PC-3 (cell line): ENCODE results near the gene LYPLA2. TPM values are rescaled to one million over a fixed set of nuclear protein-coding genes. Genes with fewer than 3 reads are reported as not detected.

Experiments used
- ATAC-seq: fragments of 200-7000 bp; cut with Tn5 transposase; 2 replicates; pipeline ENCODE4 v1.9.1; 2020; ENCODE audit warnings: mild to moderate bottlenecking, moderate library complexity
- BruUV-seq: library from RNA; stranded (reverse); fragments of 400-500 nt; replicated peaks from 2 replicates; lab custom pipeline; 2021; lab: Mats Ljungman, UMichigan
- CTCF ChIA-PET: fragments of 300-600 bp; sonication (Branson Sonifier 250); formaldehyde crosslinking; loops from one replicate; lab custom pipeline; 2022; ENCODE audit warnings: antibody characterized with exemption; lab: Charles Lee
- POLR2A ChIA-PET: fragments of 300-600 bp; sonication (Branson Sonifier 250); formaldehyde crosslinking; loops from one replicate; lab custom pipeline; 2022; ENCODE audit warnings: antibody characterized with exemption; ENCODE audit not compliant: unreplicated experiment; lab: Charles Lee
- DNase-seq: peaks from one replicate; pipeline ENCODE4 v3.0.0-alpha.2; 2015
- H2AFZ ChIP-seq: fragments of 300-600 bp; sonication (generic); 2 replicates; pipeline ENCODE4 v1.6.0; 2016; ENCODE audit warnings: antibody characterized with exemption, low read length
- H3F3A ChIP-seq: fragments of 300-600 bp; sonication (generic); one replicate; pipeline ENCODE4 v1.6.0; 2017; ENCODE audit warnings: antibody characterized with exemption, low read length, control low read depth, mild to moderate bottlenecking; ENCODE audit not compliant: unreplicated experiment
- H3K27ac ChIP-seq: fragments of 300-600 bp; sonication (generic); 2 replicates; pipeline ENCODE4 v1.5.1; 2016; ENCODE audit warnings: mild to moderate bottlenecking, low read length
- H3K27me3 ChIP-seq: fragments of 300-600 bp; sonication (generic); 2 replicates; pipeline ENCODE4 v1.6.1; 2016; ENCODE audit warnings: low read length, mixed read lengths
- H3K36me3 ChIP-seq: fragments of 300-600 bp; sonication (generic); 2 replicates; pipeline ENCODE4 v1.6.1; 2016; ENCODE audit warnings: low read depth, mixed run types, low read length, mixed read lengths
- H3K4me1 ChIP-seq: fragments of 300-600 bp; sonication (generic); 2 replicates; pipeline ENCODE4 v1.5.1; 2016; ENCODE audit warnings: low read length; ENCODE audit not compliant: insufficient read depth
- H3K4me2 ChIP-seq: fragments of 300-600 bp; sonication (generic); 2 replicates; pipeline ENCODE4 v1.6.0; 2016; ENCODE audit warnings: low read length
- H3K4me3 ChIP-seq: fragments of 300-600 bp; sonication (generic); 2 replicates; pipeline ENCODE4 v1.5.1; 2016; ENCODE audit warnings: mild to moderate bottlenecking, low read length, mixed read lengths
- H3K79me2 ChIP-seq: fragments of 300-600 bp; sonication (generic); 2 replicates; pipeline ENCODE4 v1.6.1; 2017; ENCODE audit warnings: low read length, mixed read lengths
- H3K9ac ChIP-seq: fragments of 300-600 bp; sonication (generic); 2 replicates; pipeline ENCODE4 v1.6.0; 2016; ENCODE audit warnings: mild to moderate bottlenecking, low read length
- H3K9me2 ChIP-seq: fragments of 300-600 bp; sonication (generic); replicated peaks from 2 replicates; pipeline ENCODE4 v1.6.1; 2016; ENCODE audit warnings: mixed run types, low read length, mixed read lengths
- H3K9me3 ChIP-seq: fragments of 300-600 bp; sonication (generic); 2 replicates; pipeline ENCODE4 v1.6.1; 2016; ENCODE audit warnings: low read length, mixed read lengths
- H4K20me1 ChIP-seq: fragments of 300-600 bp; sonication (generic); 2 replicates; pipeline ENCODE4 v1.6.1; 2016; ENCODE audit warnings: low read length, mixed read lengths
- EZH2 ChIP-seq: fragments of 300-600 bp; sonication (generic); IDR thresholded peaks from one replicate; pipeline ENCODE4 v1.6.1; 2017; ENCODE audit warnings: antibody characterized with exemption, mild to moderate bottlenecking, low read length; ENCODE audit not compliant: unreplicated experiment
- EZH2phosphoT487 ChIP-seq: fragments of 300-600 bp; sonication (generic); IDR thresholded peaks from 2 replicates; pipeline ENCODE4 v1.6.1; 2018; ENCODE audit warnings: mild to moderate bottlenecking, antibody characterized with exemption, low read length, borderline replicate concordance
- intact Hi-C: fragments of 100-400 bp; cut with micrococcal nuclease; formaldehyde crosslinking; loops from 2 replicates; pipeline ENCODE4 v1.9.0; 2023
- total RNA-seq: library from RNA; depleted of rRNA; stranded (reverse); fragments of >200 nt; gene quantifications from 2 replicates; pipeline ENCODE4 v1.2.3, GENCODE V29; 2014; rRNA removed
- TF ChIP-seq, protein P1 (sequence below): fragments of 300-600 bp; sonication (generic); conservative IDR thresholded peaks from 2 replicates; pipeline ENCODE4 v1.5.1; 2017; ENCODE audit warnings: antibody characterized with exemption, low read depth, mild to moderate bottlenecking, low read length

The LYPLA2 gene
- total RNA-seq, 1 experiment from 2014 or later: 142 TPM

- peak overlapping the region; percentile 72 for H2AFZ ChIP-seq
- BruUV-seq: no TSS peak
- H3K79me2 ChIP-seq: no peaks in the 10 kb centered on the region
- intact Hi-C loops: no loop called here
- TF ChIP-seq, protein P1, sequence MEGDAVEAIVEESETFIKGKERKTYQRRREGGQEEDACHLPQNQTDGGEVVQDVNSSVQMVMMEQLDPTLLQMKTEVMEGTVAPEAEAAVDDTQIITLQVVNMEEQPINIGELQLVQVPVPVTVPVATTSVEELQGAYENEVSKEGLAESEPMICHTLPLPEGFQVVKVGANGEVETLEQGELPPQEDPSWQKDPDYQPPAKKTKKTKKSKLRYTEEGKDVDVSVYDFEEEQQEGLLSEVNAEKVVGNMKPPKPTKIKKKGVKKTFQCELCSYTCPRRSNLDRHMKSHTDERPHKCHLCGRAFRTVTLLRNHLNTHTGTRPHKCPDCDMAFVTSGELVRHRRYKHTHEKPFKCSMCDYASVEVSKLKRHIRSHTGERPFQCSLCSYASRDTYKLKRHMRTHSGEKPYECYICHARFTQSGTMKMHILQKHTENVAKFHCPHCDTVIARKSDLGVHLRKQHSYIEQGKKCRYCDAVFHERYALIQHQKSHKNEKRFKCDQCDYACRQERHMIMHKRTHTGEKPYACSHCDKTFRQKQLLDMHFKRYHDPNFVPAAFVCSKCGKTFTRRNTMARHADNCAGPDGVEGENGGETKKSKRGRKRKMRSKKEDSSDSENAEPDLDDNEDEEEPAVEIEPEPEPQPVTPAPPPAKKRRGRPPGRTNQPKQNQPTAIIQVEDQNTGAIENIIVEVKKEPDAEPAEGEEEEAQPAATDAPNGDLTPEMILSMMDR: no peak
- TF ChIP-seq EZH2: no peak
- TF ChIP-seq EZH2phosphoT487: no peak
- H3K9me3 ChIP-seq: no peaks in the 10 kb centered on the region
- H3K9ac ChIP-seq: no peak overlapping the region
- no peaks in the 10 kb centered on the region for H3K27me3 ChIP-seq
- no peaks in the 10 kb centered on the region for H3F3A ChIP-seq
- no peak overlapping the region for H3K27ac ChIP-seq
- peak overlapping the region; percentile 83 for H3K4me2 ChIP-seq
- POLR2A ChIA-PET: no interaction called here
- CTCF ChIA-PET: no interaction called here
- ATAC-seq: peak; percentile 23
- H3K36me3 ChIP-seq: no peaks in the 10 kb centered on the region
- H3K9me2 ChIP-seq: no peaks in the 10 kb centered on the region
- H3K4me3 ChIP-seq: peak overlapping the region; percentile 62
- H4K20me1 ChIP-seq: no peaks in the 10 kb centered on the region
- DNase-seq: no peak
- peaks cover 5% of the 10 kb centered on the region; the same call in 1 of the 2 replicates for H3K4me1 ChIP-seq
Measured at GRCh38 chr1:23837908-23838307, 47.0 kb downstream of the LYPLA2 start.

- peak overlapping the region; percentile 72 for H2AFZ ChIP-seq
- H3K9me2 ChIP-seq: no peaks in the 10 kb centered on the region
- TF ChIP-seq, protein P1: no peak
- no peak for TF ChIP-seq EZH2phosphoT487
- no peak for TF ChIP-seq EZH2
- H3K4me2 ChIP-seq: peak overlapping the region; percentile 83
- peak; percentile 97 for ATAC-seq
- DNase-seq: peak; percentile 49
- H4K20me1 ChIP-seq: no peaks in the 10 kb centered on the region
- H3K36me3 ChIP-seq: no peaks in the 10 kb centered on the region
- H3K4me1 ChIP-seq: peaks cover 5% of the 10 kb centered on the region; the same call in 1 of the 2 replicates
- BruUV-seq: no TSS peak
- POLR2A ChIA-PET: no interaction called here
- no peaks in the 10 kb centered on the region for H3F3A ChIP-seq
- no peak overlapping the region for H3K9ac ChIP-seq
- CTCF ChIA-PET: no interaction called here
- intact Hi-C loops: no loop called here
- H3K4me3 ChIP-seq: peak overlapping the region; percentile 62
- H3K27me3 ChIP-seq: no peaks in the 10 kb centered on the region
- no peak overlapping the region for H3K27ac ChIP-seq
- H3K9me3 ChIP-seq: no peaks in the 10 kb centered on the region
- no peaks in the 10 kb centered on the region for H3K79me2 ChIP-seq
Measured at GRCh38 chr1:23838401-23838866, 47.5 kb downstream of the LYPLA2 start.

DNA sequence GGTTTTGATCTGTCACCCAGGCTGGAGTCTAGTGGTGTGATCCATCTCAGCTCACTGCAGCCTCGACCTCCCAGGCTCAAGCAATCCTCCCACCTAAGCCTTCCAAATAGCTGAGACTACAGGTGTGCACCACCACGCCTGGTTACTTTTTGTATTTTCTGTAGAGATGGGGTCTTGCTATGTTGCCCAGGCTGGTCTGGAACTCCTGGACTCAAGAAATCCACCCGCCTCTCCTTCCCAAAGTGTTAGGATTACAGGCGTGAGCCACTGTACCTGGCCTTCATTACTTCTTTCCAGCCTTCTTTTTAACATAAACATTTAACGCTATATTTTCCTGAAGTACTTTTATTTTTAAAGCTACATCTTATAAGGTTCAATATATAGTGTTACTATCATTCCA lies 52.7 kb downstream of the LYPLA2 start:
- DNase-seq (no peak), ATAC-seq (no peak)
- H3F3A ChIP-seq: no peaks in the 10 kb centered on the region
- H3K27me3 ChIP-seq: no peaks in the 10 kb centered on the region
- ChIA-PET CTCF (no interaction called here), POLR2A (no interaction called here)
- no peaks in the 10 kb centered on the region for H3K9me2 ChIP-seq
- H3K36me3 ChIP-seq: peaks cover 17% of the 10 kb centered on the region
- no peak overlapping the region for H2AFZ ChIP-seq
- H3K4me3 ChIP-seq: no peak overlapping the region
- no peak overlapping the region for H3K4me2 ChIP-seq
- no peak overlapping the region for H3K27ac ChIP-seq
- intact Hi-C loops: no loop called here
- no TSS peak for BruUV-seq
- no peaks in the 10 kb centered on the region for H3K9me3 ChIP-seq
- no peak overlapping the region for H3K9ac ChIP-seq
- H3K4me1 ChIP-seq: no peaks in the 10 kb centered on the region
- TF ChIP-seq EZH2phosphoT487 (no peak), EZH2 (no peak)
- TF ChIP-seq, protein P1: no peak
- no peaks in the 10 kb centered on the region for H3K79me2 ChIP-seq
- no peaks in the 10 kb centered on the region for H4K20me1 ChIP-seq

Other genes starting within 250 kb of the LYPLA2 start
- 77.7 and 92.5 TPM in 2 replicates for gene ID3, start 231.6 kb upstream of the LYPLA2 start, total RNA-seq
- gene RPL11, start 99.3 kb upstream of the LYPLA2 start, total RNA-seq: 1,031 and 1,441 TPM in 2 replicates
- gene ELOA, start 47.7 kb upstream of the LYPLA2 start, total RNA-seq: 50.7 and 50.9 TPM in 2 replicates
- 107 and 115 TPM in 2 replicates for gene PITHD1, start 12.7 kb upstream of the LYPLA2 start, total RNA-seq
- gene GALE, start 9.6 kb downstream of the LYPLA2 start, total RNA-seq: 86.0 and 86.4 TPM in 2 replicates
- gene HMGCL, start 34.3 kb downstream of the LYPLA2 start, total RNA-seq: 28.2 and 30.8 TPM in 2 replicates
- gene FUCA1, start 77.1 kb downstream of the LYPLA2 start, total RNA-seq: 20.3 and 23.4 TPM in 2 replicates
- gene CNR2, start 122.2 kb downstream of the LYPLA2 start, total RNA-seq: not detected in 2 replicates
- gene PNRC2, start 168.7 kb downstream of the LYPLA2 start, total RNA-seq: 36.3 and 45.6 TPM in 2 replicates
- 109 and 121 TPM in 2 replicates for gene SRSF10, start 189.2 kb downstream of the LYPLA2 start, total RNA-seq